ENCODE results near the gene CAB39.

- TF ChIP-seq CTCF (IDR thresholded peaks at IDR 0.05) (no peak), POLR2A (IDR thresholded peaks at IDR 0.05) (no peak), POLR2AphosphoS5 (IDR thresholded peaks at IDR 0.05) (no peak)
Observed at GRCh38 chr2:230809015-230809414, 96.4 kb downstream of the CAB39 start.
